Astrocyte (in vitro differentiated cells and primary cell): ENCODE results near the gene OR7G1. TPM values are rescaled to one million over a fixed set of nuclear protein-coding genes. Genes with fewer than 3 reads are reported as not detected.

Experiments used
- DNase-seq: peaks from one replicate; pipeline ENCODE4 v3.0.0-alpha.2; 2010; ENCODE audit warnings: low read depth
- FAIRE-seq: peaks from 2 replicates; lab custom pipeline; 2011; peaks lifted over from hg19 to GRCh38; lab: Jason Lieb, UNC
- H2AFZ ChIP-seq: 2 replicates; pipeline ENCODE4 v1.6.0; 2012; ENCODE audit warnings: low read depth, low read length, inconsistent platforms
- H3K27ac ChIP-seq: 2 replicates; pipeline ENCODE4 v1.5.1; 2011; ENCODE audit warnings: low read depth, low read length, inconsistent platforms
- H3K27me3 ChIP-seq: 2 replicates; pipeline ENCODE4 v1.6.0; 2011; ENCODE audit warnings: low read length, inconsistent platforms; ENCODE audit not compliant: insufficient read depth
- H3K36me3 ChIP-seq: 2 replicates; pipeline ENCODE4 v1.5.1; 2011; ENCODE audit warnings: low read length, inconsistent platforms; ENCODE audit not compliant: insufficient read depth
- H3K4me1 ChIP-seq: 2 replicates; pipeline ENCODE4 v1.5.1; 2011; ENCODE audit warnings: low read length, inconsistent platforms; ENCODE audit not compliant: insufficient read depth
- H3K4me2 ChIP-seq: 2 replicates; pipeline ENCODE4 v1.6.0; 2012; ENCODE audit warnings: low read length, inconsistent platforms
- H3K4me3 ChIP-seq: 2 replicates; pipeline ENCODE4 v1.5.1; 2011; ENCODE audit warnings: low read depth, mild to moderate bottlenecking, low read length, inconsistent platforms; ENCODE audit not compliant: insufficient read depth
- H3K79me2 ChIP-seq: 2 replicates; pipeline ENCODE4 v1.6.0; 2012; ENCODE audit warnings: mild to moderate bottlenecking, low read length, inconsistent platforms; ENCODE audit not compliant: insufficient read depth
- H3K9ac ChIP-seq: 2 replicates; pipeline ENCODE4 v1.6.0; 2012; ENCODE audit warnings: mild to moderate bottlenecking, low read length, inconsistent platforms
- H3K9me3 ChIP-seq: 2 replicates; pipeline ENCODE4 v1.5.1; 2012; ENCODE audit warnings: low read depth, mild to moderate bottlenecking, low read length, inconsistent platforms; ENCODE audit not compliant: insufficient read depth
- H4K20me1 ChIP-seq: 2 replicates; pipeline ENCODE4 v1.6.0; 2012; ENCODE audit warnings: low read length, inconsistent platforms; ENCODE audit not compliant: insufficient read depth
- H3K27ac Mint-ChIP-seq: one replicate; pipeline ENCODE4 v1.8.0; 2021; ENCODE audit warnings: mild to moderate bottlenecking, mixed read lengths; ENCODE audit not compliant: unreplicated experiment
- H3K27me3 Mint-ChIP-seq: one replicate; pipeline ENCODE4 v1.8.0; 2021; ENCODE audit warnings: low read depth, mixed read lengths; ENCODE audit not compliant: unreplicated experiment
- H3K36me3 Mint-ChIP-seq: one replicate; pipeline ENCODE4 v1.8.0; 2021; ENCODE audit warnings: low read depth, mixed read lengths; ENCODE audit not compliant: unreplicated experiment
- H3K4me1 Mint-ChIP-seq: one replicate; pipeline ENCODE4 v1.8.0; 2021; ENCODE audit warnings: low read depth, mixed read lengths; ENCODE audit not compliant: unreplicated experiment
- H3K4me3 Mint-ChIP-seq: one replicate; pipeline ENCODE4 v1.8.0; 2021; ENCODE audit warnings: mild to moderate bottlenecking, moderate library complexity, mixed read lengths; ENCODE audit not compliant: unreplicated experiment
- H3K9me3 Mint-ChIP-seq: one replicate; pipeline ENCODE4 v1.8.0; 2021; ENCODE audit warnings: mild to moderate bottlenecking, mixed read lengths; ENCODE audit not compliant: unreplicated experiment
- CTCF ChIP-seq: IDR thresholded peaks from 2 replicates; pipeline ENCODE4 v1.5.1; 2011; ENCODE audit warnings: low read depth, mild to moderate bottlenecking, inconsistent platforms, low read length, moderate library complexity; ENCODE audit not compliant: insufficient read depth
- EZH2 ChIP-seq: IDR thresholded peaks from 2 replicates; pipeline ENCODE4 v1.6.1; 2012; ENCODE audit warnings: mild to moderate bottlenecking, low read length, inconsistent platforms; ENCODE audit not compliant: insufficient read depth
- total RNA-seq: library from RNA; stranded (reverse); gene quantifications from 2 replicates; pipeline ENCODE4 v1.2.1, GENCODE V29; 2021

OR7G1 gene
- total RNA-seq, 1 donor from 2014 or later = not detected

DNA sequence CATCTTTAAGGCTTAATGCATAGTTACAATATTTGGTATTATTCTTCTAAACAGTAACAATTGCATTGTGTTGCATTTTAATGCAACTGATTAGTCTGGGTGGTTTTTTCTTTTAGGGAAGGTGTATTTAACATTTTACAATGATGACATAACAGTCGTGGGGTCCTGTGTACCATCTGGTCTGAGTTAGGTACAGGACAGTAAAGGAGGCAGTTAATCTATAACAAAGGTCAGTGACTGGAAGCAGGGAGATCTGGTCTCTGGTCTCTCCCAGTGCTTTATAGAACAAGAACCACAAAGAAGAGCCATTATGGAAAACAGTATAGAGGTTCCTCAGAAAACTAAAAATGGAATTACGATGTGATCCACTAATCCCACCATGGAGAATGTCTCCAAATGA lies 5.6 kb downstream of the OR7G1 start:
- no peaks in the 10 kb centered on the region for H3K27me3 ChIP-seq
- no peak overlapping the region for H3K9ac ChIP-seq
- H2AFZ ChIP-seq = no peak overlapping the region
- no peaks in the 10 kb centered on the region for H4K20me1 ChIP-seq
- FAIRE-seq = no peak
- Mint-ChIP-seq H3K4me3 (no peak overlapping the region), H3K27me3 (no peaks in the 10 kb centered on the region), H3K27ac (no peak overlapping the region), H3K36me3 (no peaks in the 10 kb centered on the region), H3K4me1 (no peaks in the 10 kb centered on the region), H3K9me3 (peaks cover 10% of the 10 kb centered on the region)
- H3K4me1 ChIP-seq = no peaks in the 10 kb centered on the region
- H3K4me2 ChIP-seq = no peak overlapping the region
- no peak for DNase-seq
- no peaks in the 10 kb centered on the region for H3K79me2 ChIP-seq
- H3K9me3 ChIP-seq = no peaks in the 10 kb centered on the region
- H3K4me3 ChIP-seq = no peak overlapping the region
- no peak overlapping the region for H3K27ac ChIP-seq
- no peaks in the 10 kb centered on the region for H3K36me3 ChIP-seq
- no peak for TF ChIP-seq EZH2
- no peak for TF ChIP-seq CTCF

- no peaks in the 10 kb centered on the region for H3K36me3 Mint-ChIP-seq
- Histone ChIP-seq H3K27me3 (no peaks in the 10 kb centered on the region), H3K4me1 (no peaks in the 10 kb centered on the region), H3K27ac (no peak within 1 kb of the TSS), H4K20me1 (no peaks in the 10 kb centered on the region), H3K79me2 (no peaks in the 10 kb centered on the region), H3K9ac (no peak within 1 kb of the TSS), H3K9me3 (no peaks in the 10 kb centered on the region), H2AFZ (no peak within 1 kb of the TSS), H3K36me3 (no peaks in the 10 kb centered on the region), H3K4me3 (no peak within 1 kb of the TSS), H3K4me2 (no peak within 1 kb of the TSS)
- TF ChIP-seq CTCF (no peak), EZH2 (no peak)
- H3K27ac Mint-ChIP-seq = no peak within 1 kb of the TSS
- peaks cover 12% of the 10 kb centered on the region for H3K9me3 Mint-ChIP-seq
- no peaks in the 10 kb centered on the region for H3K4me1 Mint-ChIP-seq
- H3K4me3 Mint-ChIP-seq = no peak within 1 kb of the TSS
- no peak for DNase-seq
- FAIRE-seq = no peak
- no peaks in the 10 kb centered on the region for H3K27me3 Mint-ChIP-seq
Observed at GRCh38 chr19:9107375-9107774, 8.2 kb downstream of the OR7G1 start, which contains the start of gene OR7G2. Gene OR7G2, minus strand, starts transcription at chr19:9107475. Its CDS starts 4,232 bp downstream, at chr19:9103243.

GRCh38 chr19:9086761-9087160 lies 28.8 kb downstream of the OR7G1 start, which contains the start of gene OR1M1:
Gene OR1M1, plus strand, starts transcription at chr19:9087061. Its CDS starts 6,184 bp downstream, at chr19:9093245.
- Histone ChIP-seq H4K20me1 (no peaks in the 10 kb centered on the region), H3K4me1 (no peaks in the 10 kb centered on the region), H3K4me3 (no peak within 1 kb of the TSS), H3K4me2 (no peak within 1 kb of the TSS), H3K27ac (no peak within 1 kb of the TSS), H3K79me2 (no peaks in the 10 kb centered on the region), H3K27me3 (no peaks in the 10 kb centered on the region), H3K36me3 (no peaks in the 10 kb centered on the region), H3K9me3 (no peaks in the 10 kb centered on the region), H2AFZ (no peak within 1 kb of the TSS), H3K9ac (no peak within 1 kb of the TSS)
- H3K36me3 Mint-ChIP-seq = no peaks in the 10 kb centered on the region
- no peak within 1 kb of the TSS for H3K4me3 Mint-ChIP-seq
- H3K27me3 Mint-ChIP-seq = no peaks in the 10 kb centered on the region
- no peaks in the 10 kb centered on the region for H3K4me1 Mint-ChIP-seq
- DNase-seq (no peak), FAIRE-seq (no peak)
- TF ChIP-seq EZH2 (no peak), CTCF (no peak)
- H3K27ac Mint-ChIP-seq = no peak within 1 kb of the TSS
- peaks cover 12% of the 10 kb centered on the region for H3K9me3 Mint-ChIP-seq
